Astrocyte (in vitro differentiated cells and primary cell): Measurements from ENCODE around the gene SMPDL3A.

Experiments
- EZH2 ChIP-seq: IDR thresholded peaks from 2 replicates; pipeline ENCODE4 v1.6.1; 2012; ENCODE audit warnings: mild to moderate bottlenecking, low read length, inconsistent platforms; ENCODE audit not compliant: insufficient read depth
- TF ChIP-seq, protein P1 (sequence below): IDR thresholded peaks from 2 replicates; pipeline ENCODE4 v1.5.1; 2011; ENCODE audit warnings: low read depth, mild to moderate bottlenecking, inconsistent platforms, low read length, moderate library complexity; ENCODE audit not compliant: insufficient read depth

DNA sequence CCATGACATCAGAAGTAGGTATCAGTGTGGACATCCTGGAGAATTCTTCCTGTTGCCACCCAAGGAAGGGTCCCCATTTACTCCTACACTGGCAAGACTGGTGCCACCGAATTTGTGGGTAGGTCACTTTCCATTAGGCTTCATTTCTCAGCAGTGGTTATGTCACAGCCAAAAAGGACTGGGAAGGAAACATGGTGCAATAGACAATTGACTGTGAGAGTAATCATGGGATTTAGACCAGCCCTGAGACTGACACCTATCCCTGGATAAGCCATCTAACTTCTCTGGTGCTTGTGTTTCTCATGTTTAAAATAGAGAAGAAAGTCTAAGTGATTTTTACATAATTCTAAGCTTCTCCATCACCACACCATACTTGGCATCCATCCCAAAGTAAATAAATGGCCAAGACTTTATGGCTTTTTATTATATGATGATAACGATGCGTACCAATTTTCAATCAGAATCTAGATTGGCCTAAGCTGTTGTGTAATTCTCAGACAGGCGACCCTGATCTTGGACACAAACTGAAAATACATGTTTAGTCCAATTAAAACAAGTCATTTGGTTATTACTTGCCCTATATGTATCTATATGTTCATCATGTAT, 10.2 kb downstream of the SMPDL3A start:
- TF ChIP-seq, protein P1, sequence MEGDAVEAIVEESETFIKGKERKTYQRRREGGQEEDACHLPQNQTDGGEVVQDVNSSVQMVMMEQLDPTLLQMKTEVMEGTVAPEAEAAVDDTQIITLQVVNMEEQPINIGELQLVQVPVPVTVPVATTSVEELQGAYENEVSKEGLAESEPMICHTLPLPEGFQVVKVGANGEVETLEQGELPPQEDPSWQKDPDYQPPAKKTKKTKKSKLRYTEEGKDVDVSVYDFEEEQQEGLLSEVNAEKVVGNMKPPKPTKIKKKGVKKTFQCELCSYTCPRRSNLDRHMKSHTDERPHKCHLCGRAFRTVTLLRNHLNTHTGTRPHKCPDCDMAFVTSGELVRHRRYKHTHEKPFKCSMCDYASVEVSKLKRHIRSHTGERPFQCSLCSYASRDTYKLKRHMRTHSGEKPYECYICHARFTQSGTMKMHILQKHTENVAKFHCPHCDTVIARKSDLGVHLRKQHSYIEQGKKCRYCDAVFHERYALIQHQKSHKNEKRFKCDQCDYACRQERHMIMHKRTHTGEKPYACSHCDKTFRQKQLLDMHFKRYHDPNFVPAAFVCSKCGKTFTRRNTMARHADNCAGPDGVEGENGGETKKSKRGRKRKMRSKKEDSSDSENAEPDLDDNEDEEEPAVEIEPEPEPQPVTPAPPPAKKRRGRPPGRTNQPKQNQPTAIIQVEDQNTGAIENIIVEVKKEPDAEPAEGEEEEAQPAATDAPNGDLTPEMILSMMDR, result no peak
- no peak for TF ChIP-seq EZH2
